ENCODE results near the gene SERPINF2.

SERPINF2 gene

DNA sequence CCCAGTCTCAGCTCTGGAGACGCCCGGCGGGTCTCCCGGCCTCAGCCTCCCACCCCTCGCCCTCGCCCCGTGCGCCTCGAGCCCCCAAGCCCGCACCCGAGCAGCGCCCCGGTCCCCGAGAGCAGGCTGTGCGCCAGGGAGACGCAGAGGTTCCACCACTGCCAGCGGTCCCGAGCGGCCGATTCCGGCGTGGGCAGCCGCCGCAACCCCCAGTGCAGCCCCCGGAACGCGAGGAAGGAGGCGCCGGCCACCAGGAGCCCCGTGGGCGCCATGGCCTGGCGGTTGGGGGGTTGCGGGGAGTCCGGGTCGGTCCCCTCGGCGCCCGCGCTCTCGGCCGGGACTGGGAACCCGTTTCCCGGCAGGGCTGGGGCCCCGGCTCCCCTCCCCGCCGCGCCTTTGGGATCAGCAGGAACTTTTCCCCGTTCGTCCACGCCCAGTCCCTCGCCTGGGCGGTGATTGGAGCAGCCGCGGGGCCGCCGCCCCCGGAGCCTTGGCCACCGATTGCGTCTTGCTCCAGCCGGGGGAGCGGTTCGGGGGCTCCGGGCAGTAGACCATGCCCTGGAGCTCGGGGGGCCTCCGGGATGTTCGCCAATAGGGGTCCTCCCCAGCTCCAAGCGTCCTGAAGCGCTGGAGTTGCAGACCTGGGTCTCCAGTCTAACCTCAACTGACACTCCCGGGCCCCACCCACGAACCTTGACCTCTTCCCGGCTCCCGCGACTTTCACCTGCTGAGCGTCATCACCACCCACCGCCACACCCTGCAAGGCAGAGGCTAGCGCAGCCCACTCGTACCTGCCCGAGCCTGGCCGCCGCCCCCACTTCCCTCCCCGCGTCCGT, 32.5 kb upstream of the SERPINF2 start, which contains the start of gene TLCD2 (continued):
- TF ChIP-seq, protein P1, sequence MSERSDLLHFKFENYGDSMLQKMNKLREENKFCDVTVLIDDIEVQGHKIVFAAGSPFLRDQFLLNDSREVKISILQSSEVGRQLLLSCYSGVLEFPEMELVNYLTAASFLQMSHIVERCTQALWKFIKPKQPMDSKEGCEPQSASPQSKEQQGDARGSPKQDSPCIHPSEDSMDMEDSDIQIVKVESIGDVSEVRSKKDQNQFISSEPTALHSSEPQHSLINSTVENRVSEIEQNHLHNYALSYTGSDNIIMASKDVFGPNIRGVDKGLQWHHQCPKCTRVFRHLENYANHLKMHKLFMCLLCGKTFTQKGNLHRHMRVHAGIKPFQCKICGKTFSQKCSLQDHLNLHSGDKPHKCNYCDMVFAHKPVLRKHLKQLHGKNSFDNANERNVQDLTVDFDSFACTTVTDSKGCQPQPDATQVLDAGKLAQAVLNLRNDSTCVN (tag by site-specific recombination; optimal IDR thresholded peaks at IDR 0.05): peak; percentile 42
- TF ChIP-seq, protein P2, sequence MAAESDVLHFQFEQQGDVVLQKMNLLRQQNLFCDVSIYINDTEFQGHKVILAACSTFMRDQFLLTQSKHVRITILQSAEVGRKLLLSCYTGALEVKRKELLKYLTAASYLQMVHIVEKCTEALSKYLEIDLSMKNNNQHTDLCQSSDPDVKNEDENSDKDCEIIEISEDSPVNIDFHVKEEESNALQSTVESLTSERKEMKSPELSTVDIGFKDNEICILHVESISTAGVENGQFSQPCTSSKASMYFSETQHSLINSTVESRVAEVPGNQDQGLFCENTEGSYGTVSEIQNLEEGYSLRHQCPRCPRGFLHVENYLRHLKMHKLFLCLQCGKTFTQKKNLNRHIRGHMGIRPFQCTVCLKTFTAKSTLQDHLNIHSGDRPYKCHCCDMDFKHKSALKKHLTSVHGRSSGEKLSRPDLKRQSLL (tag by site-specific recombination; IDR thresholded peaks at IDR 0.05): peak; percentile 18; the same call in 1 of the 2 replicates
- TF ChIP-seq ZEB2 (tag by site-specific recombination; IDR thresholded peaks at IDR 0.05): 0 out of 2 replicates have a peak, but pooled peaks have one; percentile 51
- peak; percentile 57 for TF ChIP-seq KLF7 (tag by site-specific recombination; IDR thresholded peaks at IDR 0.05; ENCODE audit: borderline replicate concordance)
- TF ChIP-seq ZNF335 (tag by site-specific recombination; conservative IDR thresholded peaks at IDR 0.05): peak; percentile 58
- no peak for TF ChIP-seq OVOL3 (tag by site-specific recombination; IDR thresholded peaks at IDR 0.05)
- TF ChIP-seq IKZF3 (tag by site-specific recombination; IDR thresholded peaks at IDR 0.05): peak; percentile 96
- TF ChIP-seq ZNF302 (tag by site-specific recombination; IDR thresholded peaks at IDR 0.05; ENCODE audit: low read depth): no peak
- no peak for TF ChIP-seq ZNF776 (tag by site-specific recombination; IDR thresholded peaks at IDR 0.05; ENCODE audit: borderline replicate concordance)
- TF ChIP-seq, protein P3, sequence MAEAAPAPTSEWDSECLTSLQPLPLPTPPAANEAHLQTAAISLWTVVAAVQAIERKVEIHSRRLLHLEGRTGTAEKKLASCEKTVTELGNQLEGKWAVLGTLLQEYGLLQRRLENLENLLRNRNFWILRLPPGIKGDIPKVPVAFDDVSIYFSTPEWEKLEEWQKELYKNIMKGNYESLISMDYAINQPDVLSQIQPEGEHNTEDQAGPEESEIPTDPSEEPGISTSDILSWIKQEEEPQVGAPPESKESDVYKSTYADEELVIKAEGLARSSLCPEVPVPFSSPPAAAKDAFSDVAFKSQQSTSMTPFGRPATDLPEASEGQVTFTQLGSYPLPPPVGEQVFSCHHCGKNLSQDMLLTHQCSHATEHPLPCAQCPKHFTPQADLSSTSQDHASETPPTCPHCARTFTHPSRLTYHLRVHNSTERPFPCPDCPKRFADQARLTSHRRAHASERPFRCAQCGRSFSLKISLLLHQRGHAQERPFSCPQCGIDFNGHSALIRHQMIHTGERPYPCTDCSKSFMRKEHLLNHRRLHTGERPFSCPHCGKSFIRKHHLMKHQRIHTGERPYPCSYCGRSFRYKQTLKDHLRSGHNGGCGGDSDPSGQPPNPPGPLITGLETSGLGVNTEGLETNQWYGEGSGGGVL (tag by site-specific recombination; IDR thresholded peaks at IDR 0.05): peak; percentile 49; the same call in 1 of the 2 replicates
- TF ChIP-seq ZFP69B (tag by site-specific recombination; IDR thresholded peaks at IDR 0.05): peak; percentile 84
- TF ChIP-seq ZNF677 (tag by site-specific recombination; IDR thresholded peaks at IDR 0.05): 0 out of 2 replicates have a peak, but pooled peaks have one; percentile 14
- TF ChIP-seq BCL11A (tag by site-specific recombination; IDR thresholded peaks at IDR 0.05; ENCODE audit: low read depth): peak; percentile 58; the same call in 1 of the 2 replicates
- no peak for TF ChIP-seq ZNF654 (tag by site-specific recombination; IDR thresholded peaks at IDR 0.05; ENCODE audit: low read depth)
- TF ChIP-seq, protein P4, sequence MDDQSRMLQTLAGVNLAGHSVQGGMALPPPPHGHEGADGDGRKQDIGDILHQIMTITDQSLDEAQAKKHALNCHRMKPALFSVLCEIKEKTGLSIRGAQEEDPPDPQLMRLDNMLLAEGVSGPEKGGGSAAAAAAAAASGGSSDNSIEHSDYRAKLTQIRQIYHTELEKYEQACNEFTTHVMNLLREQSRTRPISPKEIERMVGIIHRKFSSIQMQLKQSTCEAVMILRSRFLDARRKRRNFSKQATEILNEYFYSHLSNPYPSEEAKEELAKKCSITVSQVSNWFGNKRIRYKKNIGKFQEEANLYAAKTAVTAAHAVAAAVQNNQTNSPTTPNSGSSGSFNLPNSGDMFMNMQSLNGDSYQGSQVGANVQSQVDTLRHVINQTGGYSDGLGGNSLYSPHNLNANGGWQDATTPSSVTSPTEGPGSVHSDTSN (CRISPR knock-in tag; IDR thresholded peaks at IDR 0.05): no peak
- no peak for TF ChIP-seq ZNF560 (tag by site-specific recombination; IDR thresholded peaks at IDR 0.05; ENCODE audit: borderline replicate concordance)
- TF ChIP-seq GLIS2 (tag by site-specific recombination; IDR thresholded peaks at IDR 0.05): peak; percentile 89
- no peak for TF ChIP-seq ZFP3 (tag by site-specific recombination; IDR thresholded peaks at IDR 0.05; ENCODE audit: low read depth)
- 0 out of 2 replicates have a peak, but pooled peaks have one; percentile 13 for TF ChIP-seq ZNF423 (tag by site-specific recombination; IDR thresholded peaks at IDR 0.05)
- no peak for TF ChIP-seq ZNF112 (tag by site-specific recombination; IDR thresholded peaks at IDR 0.05)
- TF ChIP-seq KLF10 (tag by site-specific recombination; IDR thresholded peaks at IDR 0.05): peak; percentile 70; the same call in 1 of the 2 replicates
- TF ChIP-seq ZNF140 (tag by site-specific recombination; IDR thresholded peaks at IDR 0.05): no peak
- TF ChIP-seq, protein P5, sequence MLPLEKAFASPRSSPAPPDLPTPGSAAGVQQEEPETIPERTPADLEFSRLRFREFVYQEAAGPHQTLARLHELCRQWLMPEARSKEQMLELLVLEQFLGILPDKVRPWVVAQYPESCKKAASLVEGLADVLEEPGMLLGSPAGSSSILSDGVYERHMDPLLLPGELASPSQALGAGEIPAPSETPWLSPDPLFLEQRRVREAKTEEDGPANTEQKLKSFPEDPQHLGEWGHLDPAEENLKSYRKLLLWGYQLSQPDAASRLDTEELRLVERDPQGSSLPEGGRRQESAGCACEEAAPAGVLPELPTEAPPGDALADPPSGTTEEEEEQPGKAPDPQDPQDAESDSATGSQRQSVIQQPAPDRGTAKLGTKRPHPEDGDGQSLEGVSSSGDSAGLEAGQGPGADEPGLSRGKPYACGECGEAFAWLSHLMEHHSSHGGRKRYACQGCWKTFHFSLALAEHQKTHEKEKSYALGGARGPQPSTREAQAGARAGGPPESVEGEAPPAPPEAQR (tag by site-specific recombination; IDR thresholded peaks at IDR 0.05): no peak
- TF ChIP-seq, protein P6, sequence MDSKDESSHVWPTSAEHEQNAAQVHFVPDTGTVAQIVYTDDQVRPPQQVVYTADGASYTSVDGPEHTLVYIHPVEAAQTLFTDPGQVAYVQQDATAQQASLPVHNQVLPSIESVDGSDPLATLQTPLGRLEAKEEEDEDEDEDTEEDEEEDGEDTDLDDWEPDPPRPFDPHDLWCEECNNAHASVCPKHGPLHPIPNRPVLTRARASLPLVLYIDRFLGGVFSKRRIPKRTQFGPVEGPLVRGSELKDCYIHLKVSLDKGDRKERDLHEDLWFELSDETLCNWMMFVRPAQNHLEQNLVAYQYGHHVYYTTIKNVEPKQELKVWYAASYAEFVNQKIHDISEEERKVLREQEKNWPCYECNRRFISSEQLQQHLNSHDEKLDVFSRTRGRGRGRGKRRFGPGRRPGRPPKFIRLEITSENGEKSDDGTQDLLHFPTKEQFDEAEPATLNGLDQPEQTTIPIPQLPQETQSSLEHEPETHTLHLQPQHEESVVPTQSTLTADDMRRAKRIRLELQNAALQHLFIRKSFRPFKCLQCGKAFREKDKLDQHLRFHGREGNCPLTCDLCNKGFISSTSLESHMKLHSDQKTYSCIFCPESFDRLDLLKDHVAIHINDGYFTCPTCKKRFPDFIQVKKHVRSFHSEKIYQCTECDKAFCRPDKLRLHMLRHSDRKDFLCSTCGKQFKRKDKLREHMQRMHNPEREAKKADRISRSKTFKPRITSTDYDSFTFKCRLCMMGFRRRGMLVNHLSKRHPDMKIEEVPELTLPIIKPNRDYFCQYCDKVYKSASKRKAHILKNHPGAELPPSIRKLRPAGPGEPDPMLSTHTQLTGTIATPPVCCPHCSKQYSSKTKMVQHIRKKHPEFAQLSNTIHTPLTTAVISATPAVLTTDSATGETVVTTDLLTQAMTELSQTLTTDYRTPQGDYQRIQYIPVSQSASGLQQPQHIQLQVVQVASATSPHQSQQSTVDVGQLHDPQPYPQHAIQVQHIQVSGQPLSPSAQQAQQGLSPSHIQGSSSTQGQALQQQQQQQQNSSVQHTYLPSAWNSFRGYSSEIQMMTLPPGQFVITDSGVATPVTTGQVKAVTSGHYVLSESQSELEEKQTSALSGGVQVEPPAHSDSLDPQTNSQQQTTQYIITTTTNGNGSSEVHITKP (tag by site-specific recombination; IDR thresholded peaks at IDR 0.05): peak; percentile 79
